ENCODE results near the gene HAUS7. TPM values are rescaled to one million over a fixed set of nuclear protein-coding genes. Genes with fewer than 3 reads are reported as not detected.
A peak's percentile ranks its signal among the peaks of the same experiment; 100 is the strongest.

HAUS7 gene
- total RNA-seq, 1 experiment from 2014 or later, result 29.8 TPM

- Histone ChIP-seq H3K4me1 (no peaks in the 10 kb centered on the region), H3K27me3 (no peaks in the 10 kb centered on the region), H3K36me3 (no peaks in the 10 kb centered on the region), H3K4me3 (no peak overlapping the region), H3K27ac (no peak overlapping the region), H3K9me3 (replicated peaks) (no peaks in the 10 kb centered on the region)
- DNase-seq, result no peak
These were observed 35.0 kb upstream of the HAUS7 start for GRCh38 chrX:153505361-153505760.

- Histone ChIP-seq H3K36me3 (no peaks in the 10 kb centered on the region), H3K27ac (no peak overlapping the region), H3K9me3 (replicated peaks) (no peaks in the 10 kb centered on the region), H3K4me1 (no peaks in the 10 kb centered on the region), H3K4me3 (no peak overlapping the region), H3K27me3 (no peaks in the 10 kb centered on the region)
- DNase-seq, result no peak
These were observed 34.2 kb upstream of the HAUS7 start for GRCh38 chrX:153504445-153505016.

- Histone ChIP-seq H3K36me3 (no peaks in the 10 kb centered on the region), H3K4me3 (no peak overlapping the region), H3K27ac (no peak overlapping the region), H3K4me1 (no peaks in the 10 kb centered on the region), H3K27me3 (no peaks in the 10 kb centered on the region), H3K9me3 (replicated peaks) (no peaks in the 10 kb centered on the region)
- no peak for DNase-seq
These were observed 32.4 kb upstream of the HAUS7 start for GRCh38 chrX:153502796-153503195.

- Histone ChIP-seq H3K27ac (no peak overlapping the region), H3K4me1 (no peaks in the 10 kb centered on the region), H3K36me3 (no peaks in the 10 kb centered on the region), H3K4me3 (no peak overlapping the region), H3K9me3 (replicated peaks) (no peaks in the 10 kb centered on the region), H3K27me3 (no peaks in the 10 kb centered on the region)
- no peak for DNase-seq
These were observed 31.8 kb upstream of the HAUS7 start for GRCh38 chrX:153502131-153502530.

GRCh38 chrX:153501530-153501929 is 31.2 kb upstream of the HAUS7 start:
- Histone ChIP-seq H3K27me3 (no peaks in the 10 kb centered on the region), H3K27ac (no peak overlapping the region), H3K36me3 (no peaks in the 10 kb centered on the region), H3K9me3 (replicated peaks) (no peaks in the 10 kb centered on the region), H3K4me3 (no peak overlapping the region), H3K4me1 (no peaks in the 10 kb centered on the region)
- DNase-seq, result no peak

- Histone ChIP-seq H3K4me1 (no peaks in the 10 kb centered on the region), H3K9me3 (replicated peaks) (no peaks in the 10 kb centered on the region), H3K36me3 (no peaks in the 10 kb centered on the region), H3K27me3 (no peaks in the 10 kb centered on the region), H3K27ac (no peak overlapping the region), H3K4me3 (no peak overlapping the region)
- no peak for DNase-seq
These were observed 30.4 kb upstream of the HAUS7 start for GRCh38 chrX:153500676-153501280.

- H3K4me1 ChIP-seq, result no peaks in the 10 kb centered on the region
- no peaks in the 10 kb centered on the region for H3K9me3 ChIP-seq (replicated peaks)
- no peaks in the 10 kb centered on the region for H3K36me3 ChIP-seq
- no peaks in the 10 kb centered on the region for H3K27me3 ChIP-seq
- no peak for DNase-seq
- H3K27ac ChIP-seq, result no peak overlapping the region
- H3K4me3 ChIP-seq, result no peak overlapping the region
These were observed 29.5 kb upstream of the HAUS7 start for GRCh38 chrX:153499876-153500275.

GRCh38 chrX:153499341-153499740 is 29.0 kb upstream of the HAUS7 start:
- no peaks in the 10 kb centered on the region for H3K36me3 ChIP-seq
- no peak overlapping the region for H3K4me3 ChIP-seq

GRCh38 chrX:153498453-153498852 is 28.1 kb upstream of the HAUS7 start:
- DNase-seq, result no peak
- H3K4me3 ChIP-seq, result no peak overlapping the region
- no peaks in the 10 kb centered on the region for H3K36me3 ChIP-seq
- no peaks in the 10 kb centered on the region for H3K27me3 ChIP-seq
- H3K27ac ChIP-seq, result no peak overlapping the region
- no peaks in the 10 kb centered on the region for H3K9me3 ChIP-seq (replicated peaks)
- H3K4me1 ChIP-seq, result no peaks in the 10 kb centered on the region

More at GRCh38 chrX:153499341-153499740, 29.0 kb upstream of the HAUS7 start:
- H3K9me3 ChIP-seq (replicated peaks), result no peaks in the 10 kb centered on the region
- no peaks in the 10 kb centered on the region for H3K4me1 ChIP-seq
- DNase-seq, result no peak
- no peak overlapping the region for H3K27ac ChIP-seq
- H3K27me3 ChIP-seq, result no peaks in the 10 kb centered on the region

GRCh38 chrX:153496590-153496959 is 26.2 kb upstream of the HAUS7 start:
- Histone ChIP-seq H3K27me3 (no peaks in the 10 kb centered on the region), H3K4me3 (no peak overlapping the region), H3K36me3 (no peaks in the 10 kb centered on the region), H3K27ac (no peak overlapping the region), H3K4me1 (peaks cover 12% of the 10 kb centered on the region; the same call in 1 of the 2 replicates), H3K9me3 (replicated peaks) (no peaks in the 10 kb centered on the region)
- no peak for DNase-seq

- Histone ChIP-seq H3K4me1 (peaks cover 16% of the 10 kb centered on the region), H3K36me3 (no peaks in the 10 kb centered on the region), H3K27ac (no peak overlapping the region), H3K27me3 (no peaks in the 10 kb centered on the region), H3K9me3 (replicated peaks) (no peaks in the 10 kb centered on the region), H3K4me3 (no peak overlapping the region)
- DNase-seq, result no peak
These were observed 25.7 kb upstream of the HAUS7 start for GRCh38 chrX:153495903-153496589.

GRCh38 chrX:153495362-153495751 is 25.0 kb upstream of the HAUS7 start:
- H3K27ac ChIP-seq, result no peak overlapping the region
- DNase-seq, result no peak
- peaks cover 23% of the 10 kb centered on the region for H3K4me1 ChIP-seq

GRCh38 chrX:153494541-153495361 is 24.4 kb upstream of the HAUS7 start, which contains the start of gene BGN:
Gene BGN, plus strand, starts transcription at chrX:153494980. Its CDS starts 9,652 bp downstream, at chrX:153504632.
- DNase-seq, result peak; percentile 13 to 37
- H3K9me3 ChIP-seq (replicated peaks), result no peaks in the 10 kb centered on the region
- H3K4me1 ChIP-seq, result peaks cover 26% of the 10 kb centered on the region
- H3K4me3 ChIP-seq, result no peak within 1 kb of the TSS
- no peaks in the 10 kb centered on the region for H3K36me3 ChIP-seq
- no peak within 1 kb of the TSS for H3K27ac ChIP-seq
- H3K27me3 ChIP-seq, result no peaks in the 10 kb centered on the region

More at GRCh38 chrX:153495362-153495751, 25.0 kb upstream of the HAUS7 start:
- Histone ChIP-seq H3K4me3 (no peak overlapping the region), H3K36me3 (no peaks in the 10 kb centered on the region), H3K9me3 (replicated peaks) (no peaks in the 10 kb centered on the region), H3K27me3 (no peaks in the 10 kb centered on the region)

GRCh38 chrX:153494061-153494460 is 23.7 kb upstream of the HAUS7 start:
- no peak overlapping the region for H3K4me3 ChIP-seq
- H3K36me3 ChIP-seq, result no peaks in the 10 kb centered on the region
- no peak for DNase-seq
- H3K9me3 ChIP-seq (replicated peaks), result no peaks in the 10 kb centered on the region
- H3K4me1 ChIP-seq, result peaks cover 29% of the 10 kb centered on the region
- H3K27ac ChIP-seq, result no peak overlapping the region
- no peaks in the 10 kb centered on the region for H3K27me3 ChIP-seq

GRCh38 chrX:153493085-153493484 is 22.7 kb upstream of the HAUS7 start:
- Histone ChIP-seq H3K27me3 (no peaks in the 10 kb centered on the region), H3K4me1 (peaks cover 36% of the 10 kb centered on the region), H3K9me3 (replicated peaks) (no peaks in the 10 kb centered on the region), H3K36me3 (no peaks in the 10 kb centered on the region), H3K27ac (no peak overlapping the region), H3K4me3 (no peak overlapping the region)
- DNase-seq, result no peak

Measured in SJCRH30 (cell line).